Measurements from ENCODE around the gene PARP6.

The PARP6 gene

GRCh38 chr15:72230197-72231065, 41.9 kb downstream of the PARP6 start:
- DNase-seq = peak; percentile 66 to 67

GRCh38 chr15:72229947-72230196, 42.5 kb downstream of the PARP6 start:
- DNase-seq = no peak

- peak in 1 of 2 donors; percentile 62 for DNase-seq
These were observed 43.0 kb downstream of the PARP6 start for GRCh38 chr15:72229076-72229946.

- peak; percentile 23 to 41 for DNase-seq
These were observed 44.6 kb downstream of the PARP6 start for GRCh38 chr15:72227720-72228119.

- peak in 1 of 2 donors; percentile 34 for DNase-seq
These were observed 45.2 kb downstream of the PARP6 start for GRCh38 chr15:72227192-72227586.

- no peak for DNase-seq
These were observed 49.1 kb downstream of the PARP6 start for GRCh38 chr15:72223278-72223677.

GRCh38 chr15:72222393-72222792, 50.0 kb downstream of the PARP6 start:
- no peak for DNase-seq

- no peak for DNase-seq
These were observed 51.7 kb downstream of the PARP6 start for GRCh38 chr15:72220687-72221086.

GRCh38 chr15:72217216-72217615, 55.1 kb downstream of the PARP6 start:
- DNase-seq = no peak

- no peak for DNase-seq
These were observed 56.3 kb downstream of the PARP6 start for GRCh38 chr15:72216079-72216478.

- no peak for DNase-seq
These were observed 64.7 kb downstream of the PARP6 start for GRCh38 chr15:72207558-72208085.

- no peak for DNase-seq
These were observed 65.7 kb downstream of the PARP6 start for GRCh38 chr15:72206677-72207000.

- DNase-seq = no peak
These were observed 66.3 kb downstream of the PARP6 start for GRCh38 chr15:72205896-72206676.

GRCh38 chr15:72205273-72205672, 67.1 kb downstream of the PARP6 start:
- DNase-seq = no peak

GRCh38 chr15:72203507-72203837, 68.9 kb downstream of the PARP6 start:
- no peak for DNase-seq

GRCh38 chr15:72202801-72203506, 69.4 kb downstream of the PARP6 start:
- DNase-seq = no peak

GRCh38 chr15:72202302-72202701, 70.1 kb downstream of the PARP6 start:
- DNase-seq = no peak

GRCh38 chr15:72201391-72201921, 70.9 kb downstream of the PARP6 start:
- DNase-seq = no peak

- no peak for DNase-seq
These were observed 71.7 kb downstream of the PARP6 start for GRCh38 chr15:72200395-72201237.

- DNase-seq = peak; percentile 73 to 82
These were observed 72.6 kb downstream of the PARP6 start for GRCh38 chr15:72199721-72200212.

- DNase-seq = no peak
These were observed 73.2 kb downstream of the PARP6 start for GRCh38 chr15:72199205-72199515.
